SU-DHL-6 (cell line): ENCODE results near the gene MMP15.

Experiments
- EZH2phosphoT487 ChIP-seq: fragments of 200-600 bp; sonication (generic), shearing (Covaris generic); conservative IDR thresholded peaks from 2 replicates; pipeline ENCODE4 v1.6.1; 2018; ENCODE audit warnings: mild to moderate bottlenecking, antibody characterized with exemption, low read length, moderate library complexity, mixed read lengths
- TF ChIP-seq, protein P1 (sequence below): fragments of 200-600 bp; sonication (generic); IDR thresholded peaks from one replicate; pipeline ENCODE4 v1.5.1; 2017; ENCODE audit warnings: antibody characterized with exemption, mild to moderate bottlenecking, low read length, moderate library complexity; ENCODE audit not compliant: insufficient read depth, poor library complexity, severe bottlenecking

- TF ChIP-seq, protein P1, sequence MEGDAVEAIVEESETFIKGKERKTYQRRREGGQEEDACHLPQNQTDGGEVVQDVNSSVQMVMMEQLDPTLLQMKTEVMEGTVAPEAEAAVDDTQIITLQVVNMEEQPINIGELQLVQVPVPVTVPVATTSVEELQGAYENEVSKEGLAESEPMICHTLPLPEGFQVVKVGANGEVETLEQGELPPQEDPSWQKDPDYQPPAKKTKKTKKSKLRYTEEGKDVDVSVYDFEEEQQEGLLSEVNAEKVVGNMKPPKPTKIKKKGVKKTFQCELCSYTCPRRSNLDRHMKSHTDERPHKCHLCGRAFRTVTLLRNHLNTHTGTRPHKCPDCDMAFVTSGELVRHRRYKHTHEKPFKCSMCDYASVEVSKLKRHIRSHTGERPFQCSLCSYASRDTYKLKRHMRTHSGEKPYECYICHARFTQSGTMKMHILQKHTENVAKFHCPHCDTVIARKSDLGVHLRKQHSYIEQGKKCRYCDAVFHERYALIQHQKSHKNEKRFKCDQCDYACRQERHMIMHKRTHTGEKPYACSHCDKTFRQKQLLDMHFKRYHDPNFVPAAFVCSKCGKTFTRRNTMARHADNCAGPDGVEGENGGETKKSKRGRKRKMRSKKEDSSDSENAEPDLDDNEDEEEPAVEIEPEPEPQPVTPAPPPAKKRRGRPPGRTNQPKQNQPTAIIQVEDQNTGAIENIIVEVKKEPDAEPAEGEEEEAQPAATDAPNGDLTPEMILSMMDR: no peak
- no peak for TF ChIP-seq EZH2phosphoT487
These were observed 31.2 kb upstream of the MMP15 start for GRCh38 chr16:57994361-57994760.
